ENCODE measurements around the gene GRIK4.

DNA sequence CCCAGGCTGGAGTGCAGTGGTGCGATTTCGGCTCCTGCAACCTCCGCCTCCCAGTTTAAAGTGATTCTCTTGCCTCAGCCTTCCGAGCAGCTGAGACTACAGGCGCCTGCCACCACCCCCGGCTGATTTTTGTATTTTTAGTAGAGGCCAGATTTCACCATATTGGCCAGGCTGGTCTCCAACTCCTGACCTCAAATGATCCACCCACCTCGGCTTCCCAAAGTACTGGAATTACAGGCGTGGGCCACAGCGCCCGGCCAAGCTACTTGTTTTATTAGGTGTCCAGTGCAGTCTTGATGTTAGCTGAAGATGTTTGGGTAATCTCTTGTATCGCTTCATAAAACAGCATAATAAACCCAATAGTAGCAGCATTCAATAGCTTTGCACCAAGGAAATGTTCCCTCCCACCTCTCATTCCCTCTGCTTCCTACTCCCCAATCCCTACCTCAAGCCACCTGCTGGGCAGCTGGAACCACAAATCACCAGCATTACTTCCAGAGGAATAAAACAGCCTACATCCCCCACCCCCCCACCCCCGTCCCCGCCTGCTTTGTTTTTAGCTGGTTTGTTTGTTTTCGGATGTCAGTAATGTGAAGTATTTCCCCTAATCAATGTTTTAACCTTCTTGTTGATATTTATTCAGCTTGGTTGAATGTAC, 11.0 kb upstream of the GRIK4 start:
- TF ChIP-seq, protein P1, sequence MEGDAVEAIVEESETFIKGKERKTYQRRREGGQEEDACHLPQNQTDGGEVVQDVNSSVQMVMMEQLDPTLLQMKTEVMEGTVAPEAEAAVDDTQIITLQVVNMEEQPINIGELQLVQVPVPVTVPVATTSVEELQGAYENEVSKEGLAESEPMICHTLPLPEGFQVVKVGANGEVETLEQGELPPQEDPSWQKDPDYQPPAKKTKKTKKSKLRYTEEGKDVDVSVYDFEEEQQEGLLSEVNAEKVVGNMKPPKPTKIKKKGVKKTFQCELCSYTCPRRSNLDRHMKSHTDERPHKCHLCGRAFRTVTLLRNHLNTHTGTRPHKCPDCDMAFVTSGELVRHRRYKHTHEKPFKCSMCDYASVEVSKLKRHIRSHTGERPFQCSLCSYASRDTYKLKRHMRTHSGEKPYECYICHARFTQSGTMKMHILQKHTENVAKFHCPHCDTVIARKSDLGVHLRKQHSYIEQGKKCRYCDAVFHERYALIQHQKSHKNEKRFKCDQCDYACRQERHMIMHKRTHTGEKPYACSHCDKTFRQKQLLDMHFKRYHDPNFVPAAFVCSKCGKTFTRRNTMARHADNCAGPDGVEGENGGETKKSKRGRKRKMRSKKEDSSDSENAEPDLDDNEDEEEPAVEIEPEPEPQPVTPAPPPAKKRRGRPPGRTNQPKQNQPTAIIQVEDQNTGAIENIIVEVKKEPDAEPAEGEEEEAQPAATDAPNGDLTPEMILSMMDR (IDR thresholded peaks at IDR 0.05): no peak
- no peak for TF ChIP-seq POLR2A (IDR thresholded peaks at IDR 0.05)
- no peak for TF ChIP-seq POLR2AphosphoS5 (IDR thresholded peaks at IDR 0.05)
